ENCODE measurements around the gene ZNF362. TPM values are rescaled to one million over a fixed set of nuclear protein-coding genes. Genes with fewer than 3 reads are reported as not detected.
A peak's percentile ranks its signal among the peaks of the same experiment; 100 is the strongest.
"Not testable (repeated sequence)": the region's sequence is repeated elsewhere in the genome, so short reads cannot be mapped to it uniquely, and the experiment has no call there.

ZNF362 gene
- polyA plus RNA-seq, 3 donors, result 47.4 to 53.7 (median 50.4) TPM

DNA sequence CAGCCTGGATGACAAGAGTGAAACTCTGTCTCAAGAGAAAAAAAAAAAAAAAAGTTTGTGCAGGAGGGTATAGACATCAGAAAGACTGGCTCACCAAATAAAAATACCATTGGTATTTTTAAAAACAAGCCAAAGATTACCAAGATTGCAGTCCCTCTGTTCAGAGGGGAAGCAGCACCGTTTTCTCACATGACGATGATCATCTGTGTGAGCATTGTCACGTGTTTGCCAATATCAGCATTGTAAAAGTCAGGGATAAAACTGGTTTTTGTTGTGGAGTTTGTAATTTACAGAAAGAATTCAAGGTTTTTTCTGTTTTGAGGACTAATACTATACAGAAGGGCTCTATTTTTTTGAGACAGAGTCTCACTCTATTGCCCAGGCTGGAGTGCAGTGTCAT, 26.5 kb downstream of the ZNF362 start:
- DNase-seq (ENCODE audit: low read depth in 3 of 3, low spot score in 2 of 3), result no peak

- DNase-seq (ENCODE audit: low read depth in 3 of 3, low spot score in 2 of 3), result no peak
These were observed 27.8 kb downstream of the ZNF362 start for GRCh38 chr1:33284049-33284448.

DNA sequence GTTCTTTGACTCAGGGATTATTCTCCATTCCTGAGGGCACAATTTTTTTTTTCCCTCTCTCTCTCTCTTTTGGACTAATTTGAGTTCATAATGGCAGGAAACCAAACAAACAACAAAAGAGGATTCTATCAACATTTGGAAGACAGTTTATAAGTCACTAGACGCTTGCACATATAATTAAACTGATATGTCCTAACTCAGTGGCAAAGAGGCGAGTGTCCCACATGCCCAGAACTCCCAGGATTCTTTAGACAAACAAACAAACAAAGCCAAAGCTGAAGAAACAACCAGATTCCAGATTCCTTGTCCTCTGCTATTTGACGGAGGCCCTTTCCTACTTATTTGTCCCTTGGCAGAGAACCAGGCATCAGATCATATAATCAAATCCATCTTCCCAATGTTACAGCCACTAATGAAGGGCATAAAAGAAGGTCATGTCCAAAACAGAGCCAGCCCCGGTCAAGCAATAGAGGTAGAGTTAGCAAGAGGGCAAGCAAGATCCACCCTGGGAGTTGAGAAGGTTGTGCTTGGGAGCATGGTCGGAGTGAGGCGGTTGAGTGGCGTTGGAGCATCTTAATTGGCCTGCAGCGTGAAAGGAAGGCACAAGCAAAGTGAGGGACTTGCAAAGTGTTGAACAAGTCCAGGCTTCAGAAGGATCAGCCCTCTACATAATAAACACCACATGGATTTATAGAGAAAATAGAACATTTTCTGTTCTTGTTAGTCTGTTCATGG, 30.3 kb downstream of the ZNF362 start:
- no peak for DNase-seq (ENCODE audit: low read depth in 3 of 3, low spot score in 2 of 3)

- DNase-seq (ENCODE audit: low read depth in 3 of 3, low spot score in 2 of 3), result no peak
These were observed 31.0 kb downstream of the ZNF362 start for GRCh38 chr1:33287317-33287716.

GRCh38 chr1:33288976-33289857, 32.9 kb downstream of the ZNF362 start:
- DNase-seq (ENCODE audit: low read depth in 3 of 3, low spot score in 2 of 3), result no peak

- DNase-seq (ENCODE audit: low read depth in 3 of 3, low spot score in 2 of 3), result no peak
These were observed 33.5 kb downstream of the ZNF362 start for GRCh38 chr1:33289858-33290154.

DNA sequence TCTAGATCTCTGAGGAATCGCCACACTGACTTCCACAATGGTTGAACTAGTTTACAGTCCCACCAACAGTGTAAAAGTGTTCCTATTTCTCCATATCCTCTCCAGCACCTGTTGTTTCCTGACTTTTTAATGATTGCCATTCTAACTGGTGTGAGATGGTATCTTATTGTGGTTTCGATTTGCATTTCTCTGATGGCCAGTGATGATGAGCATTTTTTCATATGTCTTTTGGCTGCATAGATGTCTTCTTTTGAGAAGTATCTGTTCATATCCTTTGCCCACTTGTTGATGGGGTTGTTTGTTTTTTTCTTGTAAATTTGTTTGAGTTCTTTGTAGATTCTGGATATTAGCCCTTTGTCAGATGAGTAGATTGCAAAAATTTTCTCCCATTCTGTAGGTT, 34.3 kb downstream of the ZNF362 start:
- not testable (repeated sequence) for DNase-seq (ENCODE audit: low read depth in 3 of 3, low spot score in 2 of 3)

GRCh38 chr1:33292726-33293340, 36.5 kb downstream of the ZNF362 start:
- no peak for DNase-seq (ENCODE audit: low read depth in 3 of 3, low spot score in 2 of 3)

DNA sequence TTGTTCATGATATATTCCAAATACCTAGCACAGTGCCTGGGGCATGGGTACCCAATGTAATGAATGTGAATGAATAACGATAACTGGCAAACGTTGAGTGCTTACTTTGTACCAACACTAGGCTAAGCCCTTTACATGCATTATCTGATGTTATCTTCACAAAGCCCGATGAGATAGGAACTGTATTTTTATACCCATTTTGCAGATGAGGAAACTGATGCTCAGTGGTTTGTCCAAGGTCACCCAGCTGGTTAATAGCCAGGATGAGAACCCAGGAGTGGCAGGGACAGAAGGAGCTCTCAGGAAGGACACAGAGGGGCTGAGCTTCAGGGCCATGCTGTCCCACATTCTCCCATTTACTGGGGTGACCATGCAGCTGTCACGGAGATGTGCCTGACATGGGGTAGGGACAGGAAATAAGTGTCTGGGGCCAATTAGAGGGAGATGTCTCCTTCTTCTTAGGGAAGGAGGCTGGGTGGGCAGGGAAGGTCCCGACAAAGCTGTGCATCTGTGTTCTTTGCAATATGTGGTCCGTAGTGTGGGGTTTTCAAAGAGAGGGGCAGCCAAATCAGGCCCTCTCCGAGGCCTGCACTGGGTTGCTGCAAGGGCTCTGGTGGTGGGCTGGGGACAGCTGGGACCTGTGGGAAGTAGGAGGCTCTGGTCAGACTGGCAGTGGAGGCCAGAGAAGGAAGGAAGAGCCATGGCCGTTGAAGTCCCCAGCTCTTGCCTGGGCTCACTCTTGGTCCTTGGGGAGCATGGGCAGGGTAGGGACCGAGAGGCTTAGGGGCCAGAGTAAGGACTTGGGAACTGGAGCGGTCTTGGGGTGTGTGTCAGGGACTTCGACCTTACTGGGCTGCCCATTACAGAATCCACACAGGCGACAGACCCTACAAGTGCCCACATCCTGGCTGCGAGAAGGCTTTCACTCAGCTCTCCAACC, 38.0 kb downstream of the ZNF362 start:
- no peak for DNase-seq (ENCODE audit: low read depth in 3 of 3, low spot score in 2 of 3)

- DNase-seq (ENCODE audit: low read depth in 3 of 3, low spot score in 2 of 3), result no peak
These were observed 38.7 kb downstream of the ZNF362 start for GRCh38 chr1:33295023-33295422.

DNA sequence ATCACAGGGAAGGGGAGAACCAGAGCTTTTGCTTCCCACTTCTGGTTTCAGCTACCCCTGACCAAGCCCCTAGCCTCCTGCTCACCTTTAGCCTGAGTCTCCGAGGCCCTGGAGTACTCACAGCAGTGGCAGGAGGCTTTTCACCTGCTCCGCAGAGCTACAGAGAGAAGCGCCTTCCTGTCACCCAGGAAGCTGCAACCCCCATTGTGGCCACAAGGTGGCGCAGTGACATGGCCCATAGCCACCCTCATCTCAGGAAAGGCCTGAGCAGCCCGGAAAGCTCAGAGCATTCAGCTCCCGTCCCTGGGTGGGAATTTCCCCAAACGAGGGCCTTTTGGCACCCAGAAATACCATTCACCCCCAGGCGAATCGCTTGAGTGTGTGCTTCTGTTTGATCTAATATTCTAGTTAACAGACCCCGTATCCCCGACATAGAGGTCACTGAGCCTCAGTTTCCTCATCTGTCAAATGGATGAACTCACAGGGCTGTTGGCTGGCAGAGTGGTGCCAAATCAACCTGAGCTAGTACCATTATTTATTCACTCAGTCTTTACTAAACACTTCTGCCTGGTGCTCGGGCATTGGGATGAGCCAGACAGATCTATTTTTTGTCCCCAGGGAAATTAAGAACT, 39.3 kb downstream of the ZNF362 start:
- DNase-seq (ENCODE audit: low read depth in 3 of 3, low spot score in 2 of 3), result peak; percentile 60 to 71 (median 62)

- no peak for DNase-seq (ENCODE audit: low read depth in 3 of 3, low spot score in 2 of 3)
These were observed 39.8 kb downstream of the ZNF362 start for GRCh38 chr1:33296082-33296458.

DNA sequence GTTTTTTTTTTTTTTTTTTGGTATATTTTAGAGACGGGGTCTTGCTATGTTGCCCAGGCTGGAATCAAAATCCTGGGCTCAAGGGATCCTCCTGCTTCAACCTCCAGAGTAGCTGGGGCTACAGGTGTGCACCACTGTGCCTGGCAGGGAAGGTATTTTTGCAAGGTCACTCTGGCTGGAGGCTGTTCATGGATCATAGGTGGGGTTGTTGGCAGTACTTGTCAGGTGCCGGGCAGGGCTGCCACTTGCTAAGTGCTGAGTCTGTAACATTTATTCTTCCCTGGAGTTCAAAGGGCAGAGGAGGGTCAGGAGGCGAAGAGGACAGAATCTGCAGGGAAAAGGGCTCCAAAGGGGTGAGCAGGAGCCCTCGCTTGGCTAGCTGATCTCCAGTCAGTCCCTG, 40.5 kb downstream of the ZNF362 start:
- DNase-seq (ENCODE audit: low read depth in 3 of 3, low spot score in 2 of 3), result no peak

GRCh38 chr1:33297911-33298622, 41.8 kb downstream of the ZNF362 start:
- DNase-seq (ENCODE audit: low read depth in 3 of 3, low spot score in 2 of 3), result no peak

GRCh38 chr1:33298623-33299277, 42.5 kb downstream of the ZNF362 start:
- DNase-seq (ENCODE audit: low read depth in 3 of 3, low spot score in 2 of 3), result no peak

- no peak for DNase-seq (ENCODE audit: low read depth in 3 of 3, low spot score in 2 of 3)
These were observed 43.3 kb downstream of the ZNF362 start for GRCh38 chr1:33299461-33300155.

DNA sequence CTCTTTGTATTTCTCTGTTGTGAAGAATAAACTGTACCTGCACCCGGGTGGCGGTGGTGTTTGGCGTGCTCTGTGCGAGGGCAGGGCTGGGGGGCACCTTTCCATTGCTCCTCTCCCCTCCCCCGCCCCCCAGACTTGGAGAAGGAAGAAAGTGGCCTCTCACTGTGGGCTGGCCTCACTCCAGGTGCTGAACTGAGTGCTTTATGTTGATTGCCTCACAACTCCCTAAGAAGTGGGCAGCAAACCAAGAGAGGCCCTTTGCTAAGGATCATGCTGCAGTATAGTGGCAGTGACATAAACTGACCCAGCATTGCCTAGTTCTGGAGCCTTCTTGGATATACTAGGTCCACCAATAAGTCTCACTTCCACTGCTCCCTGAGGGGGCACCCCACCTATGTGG, 44.4 kb downstream of the ZNF362 start:
- no peak for DNase-seq (ENCODE audit: low read depth in 3 of 3, low spot score in 2 of 3)

DNA sequence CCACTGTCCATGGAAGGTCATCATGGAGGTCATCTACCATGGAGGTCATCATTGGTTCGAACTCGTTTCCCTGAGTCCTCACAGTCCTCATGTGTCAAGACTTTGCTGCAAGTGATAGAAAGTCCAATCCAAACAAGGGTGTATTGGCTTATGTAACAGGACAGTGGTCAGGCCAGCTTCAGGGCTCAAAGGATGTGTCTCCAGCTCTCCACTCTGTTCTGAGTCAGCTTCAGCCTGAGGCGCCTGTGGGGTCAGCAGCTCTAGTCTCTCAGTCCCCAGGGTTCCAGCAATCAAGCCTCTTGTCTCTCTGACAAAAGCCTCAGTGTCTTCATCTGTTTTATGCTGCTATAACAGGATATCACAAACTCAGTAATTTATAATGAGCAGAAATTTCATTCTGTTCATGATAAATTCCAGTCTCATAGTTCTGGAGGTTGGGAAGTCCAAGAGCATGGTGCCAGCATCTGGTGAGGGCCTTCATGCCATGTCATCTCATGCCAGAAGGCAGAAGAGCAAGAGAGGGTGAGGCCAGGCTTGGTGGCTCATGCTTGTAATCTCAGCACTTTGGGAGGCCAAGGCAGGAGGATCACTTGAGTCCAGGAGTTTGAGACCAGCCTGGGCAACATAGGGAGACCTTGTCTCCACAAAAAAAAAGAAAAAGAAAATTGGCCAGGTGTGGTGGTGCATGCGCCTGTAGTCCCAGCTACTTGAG, 45.1 kb downstream of the ZNF362 start:
- no peak for DNase-seq (ENCODE audit: low read depth in 3 of 3, low spot score in 2 of 3)

All from right renal cortex interstitium (tissue), 3 donors.